Peyer's patch (tissue), 4 donors: ENCODE results near the gene COLEC11.
"Not testable (repeated sequence)": the region's sequence is repeated elsewhere in the genome, so short reads cannot be mapped to it uniquely, and the experiment has no call there.

Source experiments
- CTCF ChIP-seq, 6 experiments: fragments of 450-650 bp in 4 of 6; fragments of 200-600 bp in 2 of 6; sonication (generic) in 1 of 6; IDR thresholded peaks; one replicate each; pipeline ENCODE4 v1.5.1; 2017 to 2019; ENCODE audit warnings: antibody characterized with exemption in 6 of 6, mild to moderate bottlenecking in 3 of 6, moderate library complexity in 1 of 6
- POLR2A ChIP-seq, 2 donors: fragments of 450-650 bp; IDR thresholded peaks; one replicate each; pipeline ENCODE4 v1.5.1; 2017; ENCODE audit warnings: antibody characterized with exemption in 2 of 2, mild to moderate bottlenecking in 2 of 2, moderate library complexity in 2 of 2

DNA sequence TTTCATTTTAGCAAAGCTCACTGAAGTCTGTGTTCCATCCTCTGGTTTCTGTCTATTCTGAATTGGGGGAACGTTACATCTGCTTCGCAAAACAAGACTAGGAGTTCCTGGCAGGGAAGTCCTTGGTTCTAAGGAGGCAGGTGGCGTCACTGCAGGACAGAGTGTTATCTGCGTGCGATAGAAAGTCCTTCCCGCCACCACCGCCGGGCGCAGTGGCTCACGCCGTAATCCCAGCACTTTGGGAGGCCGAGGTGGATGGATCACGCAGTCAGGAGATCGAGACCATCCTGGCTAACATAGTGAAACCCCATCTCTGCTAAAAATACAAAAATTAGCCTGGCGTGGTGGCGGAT is 41.0 kb downstream of the COLEC11 start:
- not testable (repeated sequence) for TF ChIP-seq CTCF, POLR2A (IDR thresholded peaks at IDR 0.05)
